MCF 10A (cell line): ENCODE measurements around the gene TRAF3IP1. TPM values are rescaled to one million over a fixed set of nuclear protein-coding genes. Genes with fewer than 3 reads are reported as not detected.

ENCODE experiments used
- BruUV-seq: library from RNA; stranded (reverse); fragments of 400-500 nt; replicated peaks from 2 replicates; lab custom pipeline; 2021; lab: Mats Ljungman, UMichigan
- CTCF ChIA-PET: fragments of 300-600 bp; sonication (Branson Sonifier 250); formaldehyde crosslinking; extraction: SDS; loops from one replicate; lab custom pipeline; 2021; ENCODE audit warnings: antibody characterized with exemption, inconsistent platforms; lab: Yijun Ruan, JAX
- POLR2A ChIA-PET: fragments of 300-600, 350-650 bp; sonication (Branson Sonifier 250); formaldehyde crosslinking; extraction: SDS; loops from one replicate; lab custom pipeline; 2020; ENCODE audit warnings: antibody characterized with exemption, inconsistent platforms; lab: Yijun Ruan, JAX
- DNase-seq: peaks from one replicate; pipeline ENCODE4 v3.0.0-alpha.2; 2018; ENCODE audit not compliant: unreplicated experiment
- H3K27ac Mint-ChIP-seq: one replicate; pipeline ENCODE4 v1.8.0; 2022; ENCODE audit warnings: mild to moderate bottlenecking, low read depth, mixed read lengths; ENCODE audit not compliant: unreplicated experiment
- H3K27me3 Mint-ChIP-seq: one replicate; pipeline ENCODE4 v1.8.0; 2022; ENCODE audit warnings: mixed read lengths; ENCODE audit not compliant: insufficient read depth, unreplicated experiment
- H3K36me3 Mint-ChIP-seq: one replicate; pipeline ENCODE4 v1.8.0; 2022; ENCODE audit warnings: mild to moderate bottlenecking, moderate library complexity, mixed read lengths; ENCODE audit not compliant: insufficient read depth, unreplicated experiment
- H3K4me1 Mint-ChIP-seq: one replicate; pipeline ENCODE4 v1.8.0; 2022; ENCODE audit warnings: mixed read lengths; ENCODE audit not compliant: insufficient read depth, unreplicated experiment
- H3K4me3 Mint-ChIP-seq: one replicate; pipeline ENCODE4 v1.8.0; 2022; ENCODE audit warnings: mild to moderate bottlenecking, moderate library complexity, mixed read lengths; ENCODE audit not compliant: unreplicated experiment
- H3K9me3 Mint-ChIP-seq: one replicate; pipeline ENCODE4 v1.8.0; 2022; ENCODE audit warnings: mixed read lengths; ENCODE audit not compliant: unreplicated experiment
- intact Hi-C: fragments of 100-400 bp; cut with micrococcal nuclease; formaldehyde crosslinking; loops from 2 replicates; pipeline ENCODE4 v1.14.1; 2022
- total RNA-seq: library from RNA; stranded (reverse); gene quantifications from 2 replicates; pipeline ENCODE4 v1.2.3, GENCODE V29; 2022
- TF ChIP-seq, protein P1 (sequence below): fragments of 200-600 bp; IDR thresholded peaks from one replicate; pipeline ENCODE4 v1.8.0; 2022; ENCODE audit warnings: antibody characterized with exemption, mild to moderate bottlenecking; ENCODE audit not compliant: unreplicated experiment

TRAF3IP1 gene
- total RNA-seq, 1 experiment from 2014 or later, result 19.1 TPM

DNA sequence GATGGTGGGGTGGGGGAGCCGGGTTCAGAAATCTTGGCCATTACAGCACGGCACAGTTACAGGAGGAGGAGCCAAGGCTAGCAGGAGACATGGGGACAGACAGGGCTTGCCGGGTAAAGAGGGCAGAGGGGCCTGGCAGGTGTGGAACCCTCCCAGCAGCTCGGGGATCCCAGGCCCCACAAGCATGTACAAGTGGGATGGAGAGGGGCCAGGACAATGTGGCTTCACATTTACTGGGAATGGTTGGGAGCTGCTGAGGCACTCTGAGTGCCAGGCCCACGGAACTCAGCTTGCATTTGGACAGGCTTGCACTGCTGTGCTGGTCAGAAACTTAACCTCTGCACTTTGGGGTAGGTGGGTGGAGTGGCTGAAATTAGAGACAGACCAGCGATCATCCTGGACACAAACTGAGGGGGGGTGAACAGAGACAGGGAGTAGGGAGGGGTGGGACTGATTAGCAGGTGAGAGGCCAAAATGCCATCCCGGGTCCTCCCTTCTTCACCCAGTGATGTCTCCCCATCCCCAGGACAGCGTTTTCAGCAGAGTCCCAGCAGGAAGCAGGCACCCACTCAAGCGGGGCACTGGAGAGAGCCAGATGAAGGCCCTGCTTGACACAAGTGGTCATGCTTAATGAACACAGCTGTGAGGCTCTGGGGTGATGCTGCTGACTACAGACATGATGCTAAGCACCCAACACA lies 41.5 kb upstream of the TRAF3IP1 start:
- H3K27ac Mint-ChIP-seq, result no peak overlapping the region
- no peak overlapping the region for H3K4me3 Mint-ChIP-seq
- POLR2A ChIA-PET, result interaction anchor here (0.6 to 1.1 kb wide), 4 partner anchors 10 to 1179 kb away, joined by 3 to 4 read pairs (median 3); partner anchors contain the start of gene PER2
- H3K27me3 Mint-ChIP-seq, result no peaks in the 10 kb centered on the region
- H3K36me3 Mint-ChIP-seq, result peaks cover 42% of the 10 kb centered on the region
- no peak for DNase-seq
- TF ChIP-seq, protein P1, sequence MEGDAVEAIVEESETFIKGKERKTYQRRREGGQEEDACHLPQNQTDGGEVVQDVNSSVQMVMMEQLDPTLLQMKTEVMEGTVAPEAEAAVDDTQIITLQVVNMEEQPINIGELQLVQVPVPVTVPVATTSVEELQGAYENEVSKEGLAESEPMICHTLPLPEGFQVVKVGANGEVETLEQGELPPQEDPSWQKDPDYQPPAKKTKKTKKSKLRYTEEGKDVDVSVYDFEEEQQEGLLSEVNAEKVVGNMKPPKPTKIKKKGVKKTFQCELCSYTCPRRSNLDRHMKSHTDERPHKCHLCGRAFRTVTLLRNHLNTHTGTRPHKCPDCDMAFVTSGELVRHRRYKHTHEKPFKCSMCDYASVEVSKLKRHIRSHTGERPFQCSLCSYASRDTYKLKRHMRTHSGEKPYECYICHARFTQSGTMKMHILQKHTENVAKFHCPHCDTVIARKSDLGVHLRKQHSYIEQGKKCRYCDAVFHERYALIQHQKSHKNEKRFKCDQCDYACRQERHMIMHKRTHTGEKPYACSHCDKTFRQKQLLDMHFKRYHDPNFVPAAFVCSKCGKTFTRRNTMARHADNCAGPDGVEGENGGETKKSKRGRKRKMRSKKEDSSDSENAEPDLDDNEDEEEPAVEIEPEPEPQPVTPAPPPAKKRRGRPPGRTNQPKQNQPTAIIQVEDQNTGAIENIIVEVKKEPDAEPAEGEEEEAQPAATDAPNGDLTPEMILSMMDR, result no peak
- CTCF ChIA-PET, result interaction anchor here (0.7 to 1.2 kb wide), 5 partner anchors 9 to 123 kb away, joined by 3 to 6 read pairs (median 3); no protein-coding TSS in a partner anchor
- no peaks in the 10 kb centered on the region for H3K9me3 Mint-ChIP-seq
- BruUV-seq, result no TSS peak
- intact Hi-C loops, result no loop called here
- peaks cover 14% of the 10 kb centered on the region for H3K4me1 Mint-ChIP-seq

DNA sequence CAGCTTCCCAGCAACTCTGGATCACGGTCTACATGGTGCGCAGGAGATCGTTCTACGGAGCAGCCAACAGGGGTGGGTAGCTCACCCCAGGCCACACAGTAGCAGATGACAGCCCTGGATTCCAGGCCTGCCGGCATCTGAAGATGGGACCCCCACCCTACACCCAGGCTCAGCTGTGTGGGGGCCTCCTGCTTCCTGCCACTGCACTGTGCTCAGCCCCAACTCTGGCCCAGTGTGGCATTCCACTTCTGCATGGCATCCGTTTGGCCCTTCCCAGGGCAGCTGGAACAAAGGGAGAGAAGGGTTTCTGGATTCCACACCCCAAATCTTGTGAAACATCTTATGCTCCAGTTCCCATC lies 41.0 kb upstream of the TRAF3IP1 start:
- ChIA-PET CTCF (no interaction called here), POLR2A (interaction anchor here (0.6 to 1.1 kb wide), 3 partner anchors 9 to 1180 kb away, joined by 3 to 4 read pairs (median 3); partner anchors contain the start of gene PER2)
- Mint-ChIP-seq H3K36me3 (peaks cover 36% of the 10 kb centered on the region), H3K27ac (no peak overlapping the region), H3K9me3 (no peaks in the 10 kb centered on the region), H3K27me3 (no peaks in the 10 kb centered on the region), H3K4me1 (peaks cover 15% of the 10 kb centered on the region), H3K4me3 (no peak overlapping the region)
- intact Hi-C loops, result no loop called here
- TF ChIP-seq, protein P1, result no peak
- BruUV-seq, result no TSS peak
- no peak for DNase-seq

DNA sequence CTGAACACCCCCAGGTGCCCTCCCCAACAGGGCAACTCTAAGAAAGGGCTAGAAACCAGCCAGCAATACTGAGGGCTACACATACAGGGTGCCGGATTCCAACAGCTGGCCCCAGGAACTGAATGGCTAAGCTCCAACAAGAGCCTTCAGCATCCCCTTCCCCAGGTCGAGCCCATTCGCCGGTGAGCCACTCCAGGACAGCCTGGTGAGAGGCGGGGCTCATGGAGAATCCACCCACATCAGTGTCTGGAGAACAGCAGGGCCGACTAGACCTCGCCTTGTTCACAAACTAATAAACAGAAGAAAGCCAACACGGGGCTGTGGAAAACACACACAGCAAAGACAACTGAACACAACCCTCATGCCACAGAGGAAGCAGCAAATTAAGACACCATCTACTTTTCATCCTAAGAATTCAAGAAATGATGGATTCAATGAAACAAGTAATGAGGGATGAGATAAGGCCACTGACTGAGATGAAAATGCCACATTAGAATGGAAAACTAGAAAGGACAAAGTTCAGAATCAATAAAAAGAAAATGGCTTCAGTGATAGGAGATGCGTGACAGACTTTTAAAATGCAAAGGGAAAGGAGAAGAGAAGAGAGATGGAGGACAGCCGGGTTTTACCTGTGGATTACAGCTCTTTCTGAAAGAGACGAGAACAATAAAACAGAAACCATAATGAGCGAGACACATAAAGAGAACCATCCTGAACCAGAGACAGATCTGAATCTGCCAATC lies 40.1 kb upstream of the TRAF3IP1 start:
- intact Hi-C loops, result no loop called here
- Mint-ChIP-seq H3K9me3 (no peaks in the 10 kb centered on the region), H3K36me3 (peaks cover 27% of the 10 kb centered on the region), H3K27ac (no peak overlapping the region), H3K27me3 (no peaks in the 10 kb centered on the region), H3K4me1 (peaks cover 15% of the 10 kb centered on the region), H3K4me3 (no peak overlapping the region)
- ChIA-PET POLR2A (no interaction called here), CTCF (interaction anchor here (0.7 to 0.9 kb wide), 2 partner anchors 61 to 69 kb away, joined by 3 to 4 read pairs; no protein-coding TSS in a partner anchor)
- TF ChIP-seq, protein P1, result no peak
- BruUV-seq, result no TSS peak
- DNase-seq, result no peak
